Stimulated activated CD4-positive, alpha-beta T cell treated with anti-CD3 and anti-CD28 coated beads, TNF-alpha, amount 100 ng/mL, for 4 hours (primary cell): ENCODE results near the gene SHC3.

ENCODE experiments used
- DNase-seq, 3 experiments: peaks; one replicate each; pipeline ENCODE4 v3.0.0-alpha.2; 2020; ENCODE audit warnings: low read depth in 3 of 3

Gene SHC3

DNA sequence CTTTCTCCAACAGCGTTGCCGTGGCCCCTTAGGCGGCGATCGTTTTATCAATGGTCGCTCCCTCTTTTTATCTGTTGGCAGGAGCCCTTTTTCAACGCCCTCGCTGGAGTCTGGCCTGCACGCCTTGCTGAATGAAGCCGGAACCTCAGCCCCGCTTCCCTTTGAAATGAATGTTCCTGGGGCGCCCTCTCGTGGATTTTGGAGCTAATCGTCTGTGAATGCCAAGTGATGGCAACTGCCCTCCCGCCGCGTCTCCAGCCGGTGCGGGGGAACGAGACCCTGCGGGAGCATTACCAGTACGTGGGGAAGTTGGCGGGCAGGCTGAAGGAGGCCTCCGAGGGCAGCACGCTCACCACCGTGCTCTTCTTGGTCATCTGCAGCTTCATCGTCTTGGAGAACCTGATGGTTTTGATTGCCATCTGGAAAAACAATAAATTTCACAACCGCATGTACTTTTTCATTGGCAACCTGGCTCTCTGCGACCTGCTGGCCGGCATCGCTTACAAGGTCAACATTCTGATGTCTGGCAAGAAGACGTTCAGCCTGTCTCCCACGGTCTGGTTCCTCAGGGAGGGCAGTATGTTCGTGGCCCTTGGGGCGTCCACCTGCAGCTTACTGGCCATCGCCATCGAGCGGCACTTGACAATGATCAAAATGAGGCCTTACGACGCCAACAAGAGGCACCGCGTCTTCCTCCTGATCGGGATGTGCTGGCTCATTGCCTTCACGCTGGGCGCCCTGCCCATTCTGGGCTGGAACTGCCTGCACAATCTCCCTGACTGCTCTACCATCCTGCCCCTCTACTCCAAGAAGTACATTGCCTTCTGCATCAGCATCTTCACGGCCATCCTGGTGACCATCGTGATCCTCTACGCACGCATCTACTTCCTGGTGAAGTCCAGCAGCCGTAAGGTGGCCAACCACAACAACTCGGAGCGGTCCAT lies 177.4 kb downstream of the SHC3 start:
- peak; percentile 57 to 65 (median 58) for DNase-seq

DNA sequence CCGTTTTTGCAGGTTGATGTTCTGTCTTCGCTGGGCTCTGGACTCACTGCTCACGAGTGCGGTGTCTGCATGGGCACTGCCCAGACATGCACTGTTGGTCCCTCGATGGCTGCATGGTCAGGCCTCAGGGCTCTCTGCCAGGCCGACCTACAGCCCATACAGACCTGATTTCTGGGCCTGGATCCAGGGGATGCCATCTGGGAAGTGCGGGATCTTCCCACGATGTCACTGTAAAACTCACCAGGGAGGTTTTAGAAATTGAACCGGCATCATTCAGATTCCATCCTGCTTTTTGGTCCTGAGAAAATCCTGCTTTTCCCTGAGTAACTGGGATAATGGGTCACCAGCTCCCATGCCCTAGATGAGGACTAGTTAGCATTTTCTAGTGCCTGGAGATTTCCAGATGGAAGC lies 178.2 kb downstream of the SHC3 start:
- DNase-seq: no peak

DNA sequence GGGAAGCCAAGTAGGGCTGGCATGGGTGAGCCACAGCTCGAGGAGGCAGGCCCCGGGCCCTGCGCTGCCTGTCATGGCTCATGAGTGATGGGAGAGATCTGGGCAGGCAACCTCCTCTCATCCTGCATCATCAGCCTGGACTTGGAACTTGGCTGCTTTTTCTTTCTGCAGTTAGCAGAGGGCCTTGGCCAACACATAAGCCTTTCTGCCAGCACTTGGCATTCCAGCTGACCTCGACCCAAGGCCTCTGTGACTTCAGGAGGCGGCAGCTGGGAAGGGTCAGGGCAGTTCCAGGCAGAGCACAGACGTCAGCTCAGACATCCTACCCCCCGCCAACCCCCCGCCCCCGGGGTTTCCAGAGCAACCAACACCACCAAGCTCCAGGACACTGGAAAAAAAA lies 179.7 kb downstream of the SHC3 start:
- no peak for DNase-seq

DNA sequence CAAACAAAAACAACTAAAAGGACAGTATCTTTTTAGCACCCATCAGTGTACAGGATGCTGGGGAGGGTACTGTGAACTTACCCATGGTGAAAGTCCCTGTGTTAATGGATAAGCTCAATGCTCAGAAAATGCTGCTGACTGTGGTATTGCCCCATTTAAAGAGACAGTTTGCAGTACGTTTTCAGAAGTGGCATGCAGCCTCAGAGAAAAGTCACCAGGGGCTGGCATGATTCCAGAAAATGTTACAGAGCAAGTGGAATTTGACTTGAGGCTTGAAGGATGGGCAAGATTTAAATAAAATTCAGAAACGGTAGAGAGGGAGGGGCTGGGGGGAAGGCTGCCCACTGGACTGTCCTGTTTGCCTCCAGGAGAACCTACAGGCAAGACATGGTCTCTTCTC lies 180.1 kb downstream of the SHC3 start:
- no peak for DNase-seq

DNA sequence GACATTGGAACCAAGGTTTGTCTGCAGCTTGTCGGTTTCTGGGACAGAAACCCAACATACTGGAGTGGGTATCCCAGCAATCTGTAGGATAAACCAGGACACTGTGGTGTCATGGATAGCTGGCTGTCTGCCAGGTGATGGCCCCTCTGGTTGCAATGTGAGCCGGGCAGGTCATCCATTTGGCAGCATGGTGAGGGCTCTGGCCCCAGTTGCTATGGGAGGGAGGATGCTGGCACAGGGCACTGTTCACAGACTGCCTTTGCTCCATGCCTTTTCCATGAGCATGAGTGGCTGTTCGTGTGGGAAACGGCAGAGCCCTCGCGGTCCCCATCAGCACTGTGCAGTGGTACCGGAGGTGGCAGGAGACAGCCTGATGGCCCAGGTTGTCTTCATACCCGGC lies 181.0 kb downstream of the SHC3 start:
- no peak for DNase-seq

DNA sequence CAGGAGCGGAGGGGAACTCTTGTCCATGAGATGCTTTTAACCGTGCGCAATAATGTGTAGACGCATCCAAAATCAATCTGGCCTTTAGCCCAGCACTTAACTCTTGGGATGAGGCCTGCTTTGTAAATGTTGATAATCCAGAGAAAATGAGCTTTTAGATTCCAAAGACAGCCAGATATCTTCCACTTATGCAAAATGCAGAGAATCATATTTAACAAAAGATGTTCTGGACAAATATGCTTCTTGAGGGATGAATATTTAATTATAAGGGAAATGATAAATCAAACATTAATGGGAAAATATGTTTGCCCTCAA lies 181.7 kb downstream of the SHC3 start:
- no peak for DNase-seq

DNA sequence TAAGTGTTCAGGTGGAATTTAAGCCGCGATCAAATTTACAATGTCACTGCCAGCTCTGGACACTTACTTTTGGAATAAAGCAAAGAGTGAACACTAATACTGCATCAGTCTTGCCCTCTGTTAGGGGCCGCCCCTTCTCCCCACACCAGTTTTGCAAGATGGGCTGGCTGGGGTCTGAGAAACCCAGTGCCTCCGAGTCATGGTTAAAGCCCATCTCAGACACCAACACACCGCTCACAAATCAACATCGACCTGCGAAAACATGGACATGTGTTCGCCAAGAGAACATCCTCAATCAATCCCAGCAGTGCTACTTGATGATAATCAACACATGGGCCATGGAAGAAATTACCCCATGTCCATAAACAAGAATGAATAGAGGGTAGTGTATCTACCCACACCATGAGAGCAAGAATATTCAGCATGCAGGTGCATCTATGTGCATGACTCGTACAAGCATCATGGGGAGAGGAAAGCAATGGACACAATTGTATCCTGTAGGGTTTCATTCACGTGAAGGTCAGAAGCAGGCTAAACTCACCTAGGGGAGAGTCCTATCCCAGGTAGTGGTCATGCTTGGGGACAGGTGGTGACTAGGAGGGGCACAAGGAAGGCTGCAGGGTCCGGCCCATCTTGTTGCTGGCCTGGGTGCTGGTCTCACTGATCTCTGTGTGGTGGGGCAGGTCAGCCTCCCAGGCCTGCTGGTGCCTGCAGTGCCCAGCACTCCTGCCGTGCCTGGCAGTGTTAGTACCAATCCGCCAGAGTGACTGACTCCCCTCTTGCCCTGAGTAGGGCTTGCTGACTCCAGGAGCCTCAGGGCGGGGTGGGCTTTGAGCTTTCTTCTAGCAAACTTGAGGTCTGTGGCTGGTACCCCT lies 182.3 kb downstream of the SHC3 start:
- DNase-seq: no peak

DNA sequence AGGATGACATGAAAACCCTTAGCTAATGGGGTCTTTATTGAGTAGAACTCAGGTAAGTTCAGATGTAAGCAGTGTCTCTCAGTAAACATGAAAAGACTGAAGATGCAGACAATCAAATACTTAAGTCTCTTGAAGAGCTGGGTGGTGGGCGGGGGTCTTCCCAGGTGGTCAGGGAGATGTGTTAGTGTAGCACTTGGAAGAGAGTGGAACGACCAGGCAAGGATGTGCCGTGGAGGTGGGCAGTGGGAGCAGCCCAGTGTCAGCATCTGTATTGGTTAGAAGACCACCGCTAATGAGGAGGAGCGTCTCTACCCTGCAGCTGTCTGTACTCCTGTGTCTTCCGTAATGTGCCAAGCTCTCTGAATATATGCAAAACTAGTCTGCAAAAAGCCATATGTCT lies 183.0 kb downstream of the SHC3 start:
- DNase-seq: no peak

DNA sequence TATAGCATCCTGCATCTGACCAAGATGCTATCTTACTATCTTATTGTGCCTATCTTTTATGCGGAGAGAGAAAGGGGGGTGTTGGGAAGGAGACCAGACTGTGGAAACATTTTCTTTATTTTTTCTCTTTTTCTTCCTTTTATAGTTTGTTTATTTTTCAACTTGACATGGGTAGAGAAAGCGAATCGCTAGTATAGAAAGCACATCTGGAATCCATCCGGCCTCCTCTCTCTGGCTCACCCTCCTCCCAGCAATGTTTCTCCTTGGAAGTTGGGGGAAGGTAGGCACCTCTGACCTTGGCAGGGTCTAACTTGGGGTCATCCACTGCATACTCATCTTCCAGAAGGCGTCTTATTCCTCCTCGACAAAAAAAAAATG lies 183.4 kb downstream of the SHC3 start:
- no peak for DNase-seq

DNA sequence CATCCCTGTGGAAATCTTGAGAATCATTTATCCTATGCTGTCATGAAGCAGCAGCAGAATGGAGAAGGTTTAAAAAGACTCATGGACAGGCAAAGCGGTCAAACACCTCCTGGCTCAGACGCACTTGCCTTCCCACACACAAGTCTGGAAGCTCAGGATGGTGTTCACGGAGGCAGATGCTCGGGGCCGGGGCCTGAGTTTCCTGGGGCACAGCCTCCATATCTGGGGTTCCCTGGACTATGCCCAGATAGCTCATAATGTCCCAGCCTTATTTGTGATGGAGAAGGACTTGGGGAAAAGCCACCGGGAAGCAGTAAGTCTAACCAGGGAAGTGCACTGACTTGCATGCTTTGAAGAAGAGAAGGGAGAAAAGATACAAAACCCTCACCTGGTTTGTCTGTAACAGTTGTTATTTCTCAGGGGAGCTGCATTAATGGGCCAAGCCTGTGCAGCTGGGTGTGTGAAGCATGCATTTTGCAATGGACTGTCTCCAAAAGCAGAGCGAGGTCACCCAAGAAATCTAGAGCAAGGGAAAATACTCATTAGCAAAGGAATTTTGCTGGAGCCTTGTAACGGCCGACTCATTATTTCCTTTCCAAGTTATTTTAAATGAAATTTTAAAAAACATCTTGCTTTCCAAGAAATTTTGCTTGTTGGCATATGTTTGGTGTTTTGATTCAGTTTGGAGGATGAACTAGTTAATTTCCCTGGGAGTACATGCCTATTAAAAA lies 184.0 kb downstream of the SHC3 start:
- DNase-seq: no peak

DNA sequence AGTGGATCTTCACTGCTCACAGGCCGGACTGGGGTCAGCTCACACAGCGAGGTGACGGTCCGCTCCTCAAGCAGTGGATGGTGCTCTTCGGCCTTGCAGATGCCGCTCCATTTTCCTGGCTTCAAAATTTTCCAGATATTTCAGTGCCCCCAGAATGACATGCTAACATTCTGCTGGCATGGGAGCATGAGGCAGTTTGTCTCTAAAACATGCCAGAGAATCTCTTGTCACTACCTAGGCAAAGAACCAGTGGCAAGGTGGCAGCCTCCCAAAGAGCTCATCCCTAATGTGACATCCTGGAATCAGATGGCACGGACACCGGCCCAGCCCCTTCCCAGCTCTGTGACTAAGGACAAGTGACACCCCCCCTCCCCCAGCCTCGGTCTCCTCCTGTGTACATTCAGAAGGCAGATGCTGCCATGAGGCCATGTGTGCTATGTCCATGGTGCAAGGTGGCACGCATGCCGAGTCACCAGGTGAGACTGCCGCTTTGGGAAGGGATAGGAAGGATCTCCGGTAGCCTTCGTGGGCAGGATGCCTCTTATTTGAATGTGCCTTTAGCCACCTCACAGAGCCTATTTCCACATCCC lies 184.7 kb downstream of the SHC3 start:
- DNase-seq: no peak

DNA sequence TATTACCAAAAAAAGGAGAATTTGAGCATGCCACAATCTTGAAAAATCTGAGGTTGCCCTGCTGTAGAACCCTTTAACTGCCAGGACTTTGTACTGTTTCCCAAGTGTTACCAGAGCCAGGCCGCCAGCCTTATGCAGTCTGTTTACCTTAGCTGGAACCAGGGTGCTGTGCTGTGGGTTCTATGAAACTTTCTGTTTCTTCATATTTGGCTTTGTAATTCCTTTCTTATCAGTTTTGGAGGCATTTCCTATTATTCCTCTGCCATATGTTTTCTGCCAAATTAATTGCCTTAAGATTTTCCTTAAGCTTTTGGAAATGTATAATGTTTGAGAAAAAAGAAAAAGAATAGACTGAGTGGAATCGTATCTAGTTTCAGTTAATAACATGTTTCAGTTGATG lies 185.3 kb downstream of the SHC3 start:
- DNase-seq: no peak

DNA sequence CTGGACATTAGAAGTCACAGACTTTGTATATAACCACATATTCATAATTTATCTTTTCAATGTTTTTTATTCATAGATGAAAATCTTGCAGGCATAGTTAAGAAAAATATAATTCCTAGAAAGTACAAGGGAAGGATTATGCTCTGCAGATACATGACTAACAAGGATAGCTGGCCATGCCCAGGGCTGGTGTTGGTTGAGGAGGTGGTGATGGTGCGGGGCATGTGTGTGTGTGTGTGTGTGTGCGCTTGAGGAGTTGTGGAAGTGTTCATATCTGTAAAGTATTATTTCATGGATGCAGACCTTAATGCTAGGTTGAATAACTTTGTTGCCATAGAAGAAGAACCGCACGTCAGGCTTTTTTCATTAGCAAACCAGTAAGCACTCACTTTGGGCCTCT lies 186.1 kb downstream of the SHC3 start:
- no peak for DNase-seq

DNA sequence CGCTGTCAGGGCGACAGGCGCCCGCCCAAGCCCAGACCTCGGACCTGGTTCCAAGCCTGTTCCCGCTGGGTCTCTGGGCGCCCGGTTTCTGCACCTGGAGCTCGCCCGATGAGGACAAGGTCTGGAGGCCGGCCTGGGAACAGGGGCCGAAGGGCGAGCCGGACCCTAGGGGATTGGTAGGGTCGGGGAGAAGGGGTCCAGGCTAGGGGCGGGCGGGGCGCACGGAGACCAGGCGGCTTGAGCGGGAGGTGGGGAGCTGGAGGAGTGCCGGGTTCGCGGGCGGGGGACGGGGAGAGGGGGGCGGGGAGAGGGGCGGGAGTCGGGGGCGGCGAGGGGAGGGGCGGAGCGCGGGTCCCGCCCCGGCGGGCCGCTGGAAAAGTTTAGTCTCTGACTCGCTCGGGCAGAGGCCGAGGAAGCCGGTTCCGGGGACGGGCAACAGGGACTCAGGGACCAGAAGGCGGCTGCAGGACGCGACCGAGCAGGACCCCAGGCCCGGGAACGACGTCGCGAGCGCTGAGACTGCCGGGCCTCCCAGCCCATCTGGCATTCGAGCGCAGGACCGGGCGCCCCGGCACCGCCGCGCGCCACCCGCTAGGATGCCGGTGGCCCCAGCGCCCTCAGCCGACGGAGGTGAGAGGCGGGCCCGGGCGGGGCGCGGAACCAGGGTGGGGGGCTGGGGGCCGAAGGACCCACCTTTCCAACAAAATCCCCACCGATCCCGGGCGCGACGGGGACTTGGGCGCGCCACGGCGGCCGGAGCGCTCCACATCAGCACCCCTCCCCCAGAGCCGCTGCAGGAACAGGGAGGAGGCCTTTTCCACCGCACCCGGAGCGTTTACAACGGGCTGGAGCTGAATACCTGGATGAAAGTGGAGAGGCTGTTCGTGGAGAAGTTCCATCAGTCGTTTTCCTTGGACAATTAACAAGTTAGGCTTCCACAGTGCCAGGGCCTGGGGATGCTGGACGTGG lies 187.3 kb downstream of the SHC3 start, which contains the start of gene S1PR3:
Gene S1PR3, plus strand, starts transcription at position 403 of the 969 bp plus-strand sequence. CDS start 9,733 bp downstream, outside the sequence.
- DNase-seq: peak in 2 of 3 experiments; percentile 35

DNA sequence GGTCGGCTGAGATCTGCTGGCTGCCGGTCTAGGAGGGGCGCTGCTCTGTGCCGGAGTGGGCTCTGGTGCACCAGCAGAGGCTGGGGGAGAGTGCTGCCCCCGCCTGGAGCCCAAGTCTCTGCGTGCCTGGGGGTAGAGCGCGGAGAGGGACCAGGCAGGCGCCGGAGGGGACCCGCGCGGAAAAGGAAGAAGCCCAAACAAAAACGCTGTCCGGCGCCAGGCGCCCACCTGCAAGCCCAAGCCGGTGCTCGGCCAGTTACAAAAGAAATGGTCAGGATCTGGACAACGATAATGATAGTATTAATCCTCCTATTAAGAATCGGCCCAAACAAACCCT lies 187.9 kb downstream of the SHC3 start:
- no peak for DNase-seq

DNA sequence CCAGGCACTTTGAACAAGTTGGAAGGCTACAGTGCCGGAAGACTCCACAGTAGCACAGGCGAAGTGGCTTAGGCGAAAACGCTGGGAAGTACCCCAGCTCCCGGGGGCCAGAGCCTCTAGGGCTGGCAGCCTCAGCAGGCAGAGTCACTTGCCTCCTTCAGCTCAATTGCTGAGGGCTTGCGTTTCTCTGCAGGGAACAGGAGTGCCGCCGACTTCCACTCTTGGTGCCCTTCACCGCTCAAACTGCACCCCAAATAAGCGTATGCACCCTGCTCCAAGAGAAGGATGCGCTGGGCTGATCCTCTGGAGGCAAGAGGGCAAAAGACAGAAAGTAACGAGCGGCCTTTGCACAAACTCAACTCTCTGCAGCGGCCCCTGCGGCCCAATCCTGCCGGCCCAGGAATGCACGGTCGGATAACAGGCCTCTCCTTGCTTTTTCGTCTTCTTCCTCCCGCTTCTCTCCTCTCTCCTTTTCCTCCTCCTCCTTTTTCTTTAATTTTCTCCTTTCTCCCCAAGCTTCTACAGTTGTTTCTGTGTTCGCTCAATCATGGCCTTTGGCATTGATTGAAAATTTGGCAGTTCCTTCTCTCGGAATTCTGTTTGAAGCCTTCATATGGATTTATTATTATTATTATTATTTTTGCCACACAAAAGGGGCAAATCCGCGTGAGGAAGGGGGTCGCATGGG lies 188.4 kb downstream of the SHC3 start:
- DNase-seq: no peak

DNA sequence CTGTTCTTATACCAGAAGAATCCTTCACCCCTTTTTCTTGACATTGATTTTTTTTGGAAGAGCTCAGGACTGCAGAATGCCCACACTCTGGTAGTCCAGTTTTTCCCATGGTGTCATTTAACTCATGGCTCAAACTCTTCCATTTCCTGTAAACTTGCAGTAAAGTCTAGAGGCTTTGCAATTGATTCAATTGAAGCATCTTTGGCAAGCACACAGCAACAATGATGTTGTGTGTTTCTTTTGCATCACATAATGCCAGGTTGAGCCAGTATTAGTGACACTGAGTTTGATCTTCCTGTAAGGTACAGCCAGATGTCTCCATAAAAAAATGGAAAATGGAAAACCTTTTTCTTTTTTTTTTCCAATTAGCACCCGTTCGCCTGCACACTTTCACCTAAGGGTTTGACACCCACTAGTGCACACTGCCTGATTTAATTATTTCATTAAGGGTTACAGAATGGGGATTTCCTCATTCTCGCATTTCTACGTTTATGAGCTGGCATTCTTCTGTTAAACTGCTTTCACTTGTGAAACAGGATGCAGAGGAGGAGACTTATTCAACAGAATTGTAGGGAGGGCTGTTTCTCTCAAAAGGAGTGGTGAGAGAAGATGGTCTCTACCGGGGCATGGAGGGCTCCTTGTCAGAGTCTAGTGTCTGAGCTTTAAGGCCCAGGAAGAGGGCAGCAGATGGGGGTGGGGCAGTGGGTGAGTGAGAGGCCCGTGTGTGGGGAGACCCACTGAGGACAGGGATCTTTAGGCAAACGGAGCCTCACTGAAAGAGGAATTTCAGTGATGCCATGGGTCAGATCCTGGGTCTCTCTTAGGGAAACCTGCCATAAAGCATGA lies 189.6 kb downstream of the SHC3 start:
- DNase-seq: no peak

DNA sequence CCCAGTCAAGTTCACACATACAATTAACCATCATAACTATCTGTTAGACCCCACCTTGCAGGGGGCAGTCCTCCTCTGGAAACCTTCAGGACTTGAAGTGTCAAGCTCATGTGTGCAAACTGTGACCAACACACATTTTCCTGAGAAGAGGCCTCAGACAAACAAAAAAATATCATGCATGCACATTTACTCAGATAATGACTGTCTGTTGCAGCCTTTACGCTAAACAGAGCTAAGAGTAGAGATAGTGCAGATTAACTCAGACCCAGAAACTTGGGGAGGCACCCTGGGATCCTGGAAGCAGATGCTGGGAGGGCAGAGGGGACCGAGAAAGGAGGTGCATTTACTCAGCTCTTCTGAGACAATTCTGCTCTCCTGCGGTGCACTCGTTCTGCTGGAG lies 191.0 kb downstream of the SHC3 start:
- DNase-seq: no peak

DNA sequence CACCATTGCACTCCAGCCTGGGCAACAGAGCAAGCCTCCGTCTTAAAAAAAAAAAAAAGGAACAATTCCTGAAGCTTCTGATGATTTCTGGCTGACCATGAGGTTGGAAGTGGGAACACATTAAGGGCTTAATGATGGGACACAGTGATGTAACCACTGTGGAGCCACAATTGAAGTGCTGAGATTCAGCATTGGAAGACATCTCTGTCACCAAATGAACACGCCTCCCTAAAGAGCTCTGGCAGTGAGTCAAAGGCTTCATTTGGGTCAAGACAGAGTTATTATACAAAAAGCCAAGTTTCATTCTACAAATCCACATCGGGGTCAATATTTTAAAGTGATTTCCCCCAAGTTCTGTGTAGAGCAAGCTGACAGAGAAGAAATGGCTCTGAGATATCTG lies 191.8 kb downstream of the SHC3 start:
- DNase-seq: no peak
